AG04449 (cell line): ENCODE results near the gene ZC3HAV1L.
"Not testable (repeated sequence)": the region's sequence is repeated elsewhere in the genome, so short reads cannot be mapped to it uniquely, and the experiment has no call there.

Source experiments
- CTCF ChIA-PET: fragments of 350-600 bp; formaldehyde crosslinking; extraction: SDS; loops from one replicate; lab custom pipeline; 2021; ENCODE audit warnings: antibody characterized with exemption; lab: Yijun Ruan, JAX
- POLR2A ChIA-PET: fragments of 400-600, 350-600 bp; formaldehyde crosslinking; extraction: SDS; loops from one replicate; lab custom pipeline; 2020; ENCODE audit warnings: antibody characterized with exemption, inconsistent platforms; lab: Yijun Ruan, JAX
- DNase-seq: peaks from one replicate; pipeline ENCODE4 v3.0.0-alpha.2; 2010; ENCODE audit warnings: low read depth, low spot score
- H3K4me3 ChIP-seq: 2 replicates; pipeline ENCODE4 v1.5.1; 2011; ENCODE audit warnings: low read depth, mild to moderate bottlenecking, control low read depth, low read length
- CTCF ChIP-seq: IDR thresholded peaks from one replicate; pipeline ENCODE4 v1.5.1; 2011; ENCODE audit warnings: mild to moderate bottlenecking, moderate library complexity, low read length, control low read depth, inconsistent platforms; ENCODE audit not compliant: insufficient read depth; ENCODE audit errors: missing control alignments

ZC3HAV1L gene

GRCh38 chr7:139078911-139079310 lies 43.1 kb upstream of the ZC3HAV1L start:
- no peak for DNase-seq
- POLR2A ChIA-PET: no interaction called here
- CTCF ChIA-PET: interaction anchor here (0.7 to 1.6 kb wide), 6 partner anchors 12 to 225 kb away, joined by 3 to 4 read pairs (median 3); no protein-coding TSS in a partner anchor
- no peak for TF ChIP-seq CTCF
- no peak overlapping the region for H3K4me3 ChIP-seq

GRCh38 chr7:139078399-139078798 lies 42.6 kb upstream of the ZC3HAV1L start:
- ChIA-PET POLR2A (no interaction called here), CTCF (interaction anchor here (0.7 to 1.1 kb wide), 5 partner anchors 12 to 225 kb away, joined by 3 read pairs; no protein-coding TSS in a partner anchor)
- no peak for DNase-seq
- no peak for TF ChIP-seq CTCF
- no peak overlapping the region for H3K4me3 ChIP-seq

- H3K4me3 ChIP-seq, DNase-seq, POLR2A ChIA-PET: not testable (repeated sequence)
- CTCF ChIA-PET: interaction anchor here (10.2 kb wide), 1 partner anchor 190 kb away, joined by 207 read pairs; no protein-coding TSS in a partner anchor
Measured at GRCh38 chr7:139077706-139078105, 41.9 kb upstream of the ZC3HAV1L start.

- no peak for DNase-seq
- no peak for TF ChIP-seq CTCF
- ChIA-PET CTCF (interaction anchor here (0.8 to 10.2 kb wide), 26 partner anchors 9 to 214 kb away, joined by 3 to 207 read pairs (median 10); partner anchors contain the start of gene ZC3HAV1L), POLR2A (no interaction called here)
- no peak overlapping the region for H3K4me3 ChIP-seq
Measured at GRCh38 chr7:139075871-139076686, 40.2 kb upstream of the ZC3HAV1L start.

- DNase-seq: peak; percentile 31
- ChIA-PET POLR2A (no interaction called here), CTCF (interaction anchor here (0.7 to 10.2 kb wide), 41 partner anchors 10 to 1469 kb away, joined by 3 to 207 read pairs (median 5); partner anchors contain the start of gene ZC3HAV1L)
- H3K4me3 ChIP-seq: no peak overlapping the region
- peak; percentile 55 for TF ChIP-seq CTCF
Measured at GRCh38 chr7:139075031-139075652, 39.3 kb upstream of the ZC3HAV1L start.

GRCh38 chr7:139072796-139073195 lies 37.0 kb upstream of the ZC3HAV1L start:
- no peak for TF ChIP-seq CTCF
- ChIA-PET POLR2A (no interaction called here), CTCF (interaction anchor here (0.8 to 10.2 kb wide), 5 partner anchors 22 to 185 kb away, joined by 3 to 207 read pairs (median 8); no protein-coding TSS in a partner anchor)
- no peak for DNase-seq
- H3K4me3 ChIP-seq: no peak overlapping the region
